CD4-positive, alpha-beta T cell (primary cell): ENCODE results near the gene NELFE. TPM values are rescaled to one million over a fixed set of nuclear protein-coding genes. Genes with fewer than 3 reads are reported as not detected.
"Not testable (repeated sequence)": the region's sequence is repeated elsewhere in the genome, so short reads cannot be mapped to it uniquely, and the experiment has no call there.

Experiments used
- ATAC-seq: fragments of 200-7000 bp; cut with Tn5 transposase; one replicate; pipeline ENCODE4 v1.10.0; 2022; ENCODE audit warnings: mild to moderate bottlenecking; ENCODE audit not compliant: poor library complexity
- CTCF ChIA-PET: fragments of 350-600 bp; sonication (Branson Sonifier 250); formaldehyde crosslinking; loops from one replicate; lab custom pipeline; 2021; ENCODE audit warnings: antibody characterized with exemption, inconsistent platforms; lab: Charles Lee
- POLR2A ChIA-PET: fragments of 350-600 bp; sonication (Branson Sonifier 250); formaldehyde crosslinking; loops from one replicate; lab custom pipeline; 2021; ENCODE audit warnings: antibody characterized with exemption, inconsistent platforms; lab: Charles Lee
- DNase-seq, 14 experiments: peaks; one replicate each; pipeline ENCODE4 v3.0.0-alpha.2; 2013 to 2020; ENCODE audit warnings: mixed read lengths in 2 of 14
- H3K27ac ChIP-seq, 2 donors: one replicate each; pipeline versions ENCODE4 v1.5.1 to v1.7.0; 2013; ENCODE audit warnings: low read length in 2 of 2, low read depth in 1 of 2, mild to moderate bottlenecking in 1 of 2
- H3K27me3 ChIP-seq, 2 experiments: 1 replicate in 1 of 2; 2 replicates in 1 of 2; pipeline versions ENCODE4 v1.6.1 to v1.7.0; 2013; ENCODE audit warnings: low read length in 2 of 2, control low read depth in 1 of 2, mild to moderate bottlenecking in 1 of 2, moderate library complexity in 1 of 2; ENCODE audit not compliant: insufficient read depth in 2 of 2, control insufficient read depth in 1 of 2
- H3K36me3 ChIP-seq: one replicate; pipeline ENCODE4 v1.6.1; 2013; ENCODE audit warnings: low read length, control low read depth; ENCODE audit not compliant: insufficient read depth
- H3K4me1 ChIP-seq: one replicate; pipeline ENCODE4 v1.6.1; 2013; ENCODE audit warnings: low read length, control low read depth; ENCODE audit not compliant: insufficient read depth
- H3K4me3 ChIP-seq: one replicate; pipeline ENCODE4 v1.5.1; 2013; ENCODE audit warnings: mild to moderate bottlenecking, low read length, moderate library complexity
- H3K9me3 ChIP-seq, 2 experiments: 1 replicate in 1 of 2; 2 replicates in 1 of 2; pipeline versions ENCODE4 v1.6.1 to v1.7.0; 2013; ENCODE audit warnings: low read length in 2 of 2, mild to moderate bottlenecking in 2 of 2, control low read depth in 1 of 2, moderate library complexity in 1 of 2; ENCODE audit not compliant: control insufficient read depth in 1 of 2, insufficient read depth in 1 of 2
- H3K27ac Mint-ChIP-seq: one replicate; pipeline ENCODE4 v1.8.0; 2020; ENCODE audit warnings: mixed read lengths
- H3K27me3 Mint-ChIP-seq: one replicate; pipeline ENCODE4 v1.8.0; 2021; ENCODE audit warnings: mixed read lengths
- H3K36me3 Mint-ChIP-seq: one replicate; pipeline ENCODE4 v1.8.0; 2021; ENCODE audit warnings: low read depth, mixed read lengths
- H3K4me1 Mint-ChIP-seq: one replicate; pipeline ENCODE4 v1.8.0; 2021; ENCODE audit warnings: low read depth, mixed read lengths
- H3K4me3 Mint-ChIP-seq: one replicate; pipeline ENCODE4 v1.8.0; 2020; ENCODE audit warnings: mild to moderate bottlenecking, mixed read lengths
- H3K9me3 Mint-ChIP-seq: one replicate; pipeline ENCODE4 v1.8.0; 2020; ENCODE audit warnings: mixed read lengths
- intact Hi-C, 2 experiments: fragments of 100-400 bp; cut with DNase I in 1 of 2; cut with micrococcal nuclease in 1 of 2; formaldehyde crosslinking; loops; one replicate each; pipeline versions ENCODE4 v1.15.1 to v1.9.0; 2023 to 2025; cut with DNase I, micrococcal nuclease
- total RNA-seq, 174 experiments: library from RNA in 2 of 174; stranded (reverse) in 2 of 174; gene quantifications; one replicate each; pipeline ENCODE4 v1.2.3 and lab custom pipeline; 2021 to 2026
- TF ChIP-seq, protein P1 (sequence below): fragments of 200-600 bp; IDR thresholded peaks from one replicate; pipeline ENCODE4 v1.8.0; 2022; ENCODE audit warnings: antibody characterized with exemption, mild to moderate bottlenecking

Gene NELFE
- total RNA-seq, 2 experiments from 2014 or later, result 53.8 to 58.2 TPM

DNA sequence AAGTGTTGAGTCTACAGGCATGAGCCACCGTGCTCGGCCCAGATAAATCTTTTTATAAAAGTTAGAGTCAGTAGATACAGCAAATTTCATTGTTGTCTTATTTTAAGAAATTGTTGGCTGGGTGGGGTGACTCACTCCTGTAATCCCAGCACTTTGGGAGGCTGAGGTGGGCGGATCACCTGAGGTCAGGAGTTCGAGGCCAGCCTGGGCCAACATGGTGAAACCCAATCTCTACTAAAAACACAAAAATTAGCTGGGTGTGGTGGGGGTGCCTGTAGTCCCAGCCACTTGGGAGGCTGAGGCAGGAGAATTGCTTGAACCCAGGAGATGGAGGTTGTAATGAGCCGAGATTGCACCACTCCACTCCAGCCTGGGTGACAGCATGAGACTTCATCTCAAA is 50.5 kb downstream of the NELFE start:
- POLR2A ChIA-PET, H3K9me3 ChIP-seq, H3K4me1 Mint-ChIP-seq: not testable (repeated sequence)

DNA sequence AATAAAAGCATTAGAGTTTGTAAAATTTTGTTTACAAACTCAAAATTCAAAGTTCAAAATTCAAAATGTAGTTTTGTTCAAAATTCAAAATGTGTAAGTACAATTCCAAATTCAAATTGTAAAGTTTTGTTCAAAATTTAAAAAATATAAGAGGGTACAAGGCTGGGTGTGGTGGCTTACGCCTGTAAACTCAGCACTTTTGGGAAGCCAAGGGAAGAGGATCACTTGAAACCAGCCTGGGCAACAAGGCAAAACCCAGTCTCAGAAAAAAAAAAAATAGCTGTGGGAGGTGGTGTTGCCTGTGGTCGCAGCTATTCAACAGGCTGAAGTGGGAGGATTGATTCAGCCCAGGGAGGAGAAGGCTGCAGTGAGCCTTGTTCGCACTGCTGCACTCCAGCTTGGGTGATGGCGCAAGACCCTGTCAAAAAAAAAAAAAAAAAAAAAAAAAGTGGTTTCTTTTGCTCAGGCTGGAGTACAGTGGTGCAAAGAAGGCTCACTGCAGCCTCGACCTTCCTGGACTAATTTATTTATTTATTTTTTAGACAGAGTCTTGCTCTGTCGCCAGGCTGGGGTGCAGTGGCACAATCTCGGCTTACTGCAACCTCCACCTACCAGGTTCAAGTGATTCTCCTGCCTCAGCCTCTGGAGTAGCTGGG is 51.5 kb downstream of the NELFE start:
- H3K4me3 Mint-ChIP-seq, result no peak overlapping the region
- TF ChIP-seq, protein P1, sequence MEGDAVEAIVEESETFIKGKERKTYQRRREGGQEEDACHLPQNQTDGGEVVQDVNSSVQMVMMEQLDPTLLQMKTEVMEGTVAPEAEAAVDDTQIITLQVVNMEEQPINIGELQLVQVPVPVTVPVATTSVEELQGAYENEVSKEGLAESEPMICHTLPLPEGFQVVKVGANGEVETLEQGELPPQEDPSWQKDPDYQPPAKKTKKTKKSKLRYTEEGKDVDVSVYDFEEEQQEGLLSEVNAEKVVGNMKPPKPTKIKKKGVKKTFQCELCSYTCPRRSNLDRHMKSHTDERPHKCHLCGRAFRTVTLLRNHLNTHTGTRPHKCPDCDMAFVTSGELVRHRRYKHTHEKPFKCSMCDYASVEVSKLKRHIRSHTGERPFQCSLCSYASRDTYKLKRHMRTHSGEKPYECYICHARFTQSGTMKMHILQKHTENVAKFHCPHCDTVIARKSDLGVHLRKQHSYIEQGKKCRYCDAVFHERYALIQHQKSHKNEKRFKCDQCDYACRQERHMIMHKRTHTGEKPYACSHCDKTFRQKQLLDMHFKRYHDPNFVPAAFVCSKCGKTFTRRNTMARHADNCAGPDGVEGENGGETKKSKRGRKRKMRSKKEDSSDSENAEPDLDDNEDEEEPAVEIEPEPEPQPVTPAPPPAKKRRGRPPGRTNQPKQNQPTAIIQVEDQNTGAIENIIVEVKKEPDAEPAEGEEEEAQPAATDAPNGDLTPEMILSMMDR, result no peak
- Histone ChIP-seq H3K36me3 (no peaks in the 10 kb centered on the region), H3K4me1 (peaks cover 7% of the 10 kb centered on the region), H3K27me3 (no peaks in the 10 kb centered on the region), H3K27ac (no peak overlapping the region), H3K9me3 (no peaks in the 10 kb centered on the region), H3K4me3 (no peak overlapping the region)
- ChIA-PET CTCF (interaction anchor here (0.6 kb wide), 2 partner anchors 961 to 1377 kb away, joined by 3 read pairs; no protein-coding TSS in a partner anchor), POLR2A (no interaction called here)
- intact Hi-C loops, result no loop called here
- no peaks in the 10 kb centered on the region for H3K27me3 Mint-ChIP-seq
- H3K27ac Mint-ChIP-seq, result no peak overlapping the region
- H3K36me3 Mint-ChIP-seq, result no peaks in the 10 kb centered on the region
- peaks cover 9% of the 10 kb centered on the region for H3K4me1 Mint-ChIP-seq
- H3K9me3 Mint-ChIP-seq, result no peaks in the 10 kb centered on the region
- DNase-seq (no peak), ATAC-seq (no peak)

More for the DNA sequence above, 50.5 kb downstream of the NELFE start:
- ATAC-seq, H3K4me1 ChIP-seq, H3K9me3 Mint-ChIP-seq, H3K27me3 Mint-ChIP-seq, DNase-seq, H3K27ac Mint-ChIP-seq, H3K36me3 Mint-ChIP-seq, H3K4me3 ChIP-seq, H3K4me3 Mint-ChIP-seq, H3K27ac ChIP-seq, H3K36me3 ChIP-seq, intact Hi-C loops, H3K27me3 ChIP-seq: not testable (repeated sequence)
- CTCF ChIA-PET, result interaction anchor here (0.6 kb wide), 1 partner anchor 960 kb away, joined by 3 read pairs; no protein-coding TSS in a partner anchor

DNA sequence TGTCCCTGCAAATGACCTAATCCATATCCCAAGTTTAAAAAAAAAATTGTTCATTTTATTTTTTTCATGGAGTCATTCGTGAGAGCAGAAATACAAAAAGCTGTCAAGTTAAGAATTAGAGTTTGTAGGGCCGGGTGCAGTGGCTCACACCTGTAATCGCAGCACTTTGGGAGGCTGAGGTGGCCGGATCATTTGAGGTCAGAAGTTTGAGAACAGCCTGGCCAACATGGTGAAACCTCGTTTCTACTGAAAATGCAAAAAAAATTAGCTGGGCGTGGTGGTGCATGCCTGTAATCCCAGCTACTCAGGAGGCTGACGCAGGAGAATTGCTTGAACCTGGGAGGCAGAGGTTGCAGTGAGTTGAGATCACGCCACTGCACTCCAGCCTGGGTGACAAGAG is 52.0 kb downstream of the NELFE start:
- not testable (repeated sequence) for DNase-seq, H3K27ac Mint-ChIP-seq

DNA sequence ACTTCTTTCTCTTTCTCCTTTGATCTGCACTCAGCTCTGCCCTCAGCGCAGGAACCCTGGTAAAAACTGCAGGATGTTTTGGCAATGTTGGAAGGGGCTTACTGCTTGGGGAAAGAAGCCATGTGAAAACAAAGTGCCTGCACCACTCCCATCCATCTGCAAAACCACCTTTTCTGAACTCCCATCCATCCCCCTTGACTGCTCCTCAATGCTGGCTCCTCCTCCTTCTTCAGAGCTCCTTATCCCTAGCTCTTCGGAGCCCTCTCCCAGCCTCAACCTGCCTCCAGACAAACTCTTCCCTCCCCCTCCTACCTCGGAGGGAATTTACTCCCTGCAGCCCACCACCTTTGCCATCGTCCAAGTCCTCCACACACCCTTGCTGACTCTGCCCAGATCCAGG is 52.6 kb downstream of the NELFE start:
- no peak for DNase-seq
- Mint-ChIP-seq H3K27me3 (no peaks in the 10 kb centered on the region), H3K4me3 (peak overlapping the region; percentile 54), H3K27ac (no peak overlapping the region), H3K9me3 (no peaks in the 10 kb centered on the region), H3K36me3 (no peaks in the 10 kb centered on the region), H3K4me1 (peaks cover 12% of the 10 kb centered on the region)
- CTCF ChIA-PET, result no interaction called here
- Histone ChIP-seq H3K9me3 (no peaks in the 10 kb centered on the region), H3K4me1 (peaks cover 12% of the 10 kb centered on the region), H3K36me3 (no peaks in the 10 kb centered on the region), H3K4me3 (no peak overlapping the region), H3K27ac (no peak overlapping the region), H3K27me3 (no peaks in the 10 kb centered on the region)
- TF ChIP-seq, protein P1, result no peak
- ATAC-seq, result no peak
- intact Hi-C loops, result no loop called here
- POLR2A ChIA-PET, result no interaction called here

More for the DNA sequence above, 52.0 kb downstream of the NELFE start:
- intact Hi-C loops, H3K9me3 Mint-ChIP-seq, H3K27ac ChIP-seq, H3K36me3 Mint-ChIP-seq, H3K36me3 ChIP-seq, H3K4me3 ChIP-seq, H3K27me3 Mint-ChIP-seq, H3K4me3 Mint-ChIP-seq, H3K4me1 ChIP-seq, POLR2A ChIA-PET, ATAC-seq, H3K9me3 ChIP-seq, H3K27me3 ChIP-seq: not testable (repeated sequence)
- CTCF ChIA-PET, result interaction anchor here (0.6 kb wide), 1 partner anchor 1377 kb away, joined by 3 read pairs; no protein-coding TSS in a partner anchor
- H3K4me1 Mint-ChIP-seq, result peaks cover 12% of the 10 kb centered on the region
